GM19238 (cell line): ENCODE measurements around the gene OR52E4.

Experiments used
- DNase-seq: peaks from one replicate; pipeline ENCODE4 v3.0.0; 2011; ENCODE audit warnings: low spot score; ENCODE audit not compliant: insufficient read length

OR52E4 gene

DNA sequence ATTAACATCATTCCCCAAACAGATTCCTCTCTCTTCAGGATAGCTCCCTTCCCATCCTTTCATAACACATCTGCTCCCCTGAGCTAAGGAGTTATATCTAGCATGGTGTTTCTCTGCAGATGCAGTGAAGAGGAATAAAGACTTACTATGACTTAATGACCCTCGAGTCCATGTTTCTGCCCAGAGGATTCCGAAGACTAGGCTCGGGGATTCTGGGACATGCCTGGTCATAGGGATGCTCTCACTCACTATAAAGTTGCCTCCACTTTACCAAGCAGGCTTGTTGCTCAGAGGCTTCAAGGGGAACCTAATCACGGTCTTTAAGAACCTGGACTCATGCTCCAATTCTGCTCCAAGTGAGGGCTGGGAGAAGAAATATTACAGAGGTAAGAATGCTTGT, at the start of gene OR52E4:
Gene OR52E4 (plus strand): TSS at position 301 of the 400 bp plus-strand sequence. CDS start 3,664 bp downstream, outside the sequence.
- no peak for DNase-seq

DNA sequence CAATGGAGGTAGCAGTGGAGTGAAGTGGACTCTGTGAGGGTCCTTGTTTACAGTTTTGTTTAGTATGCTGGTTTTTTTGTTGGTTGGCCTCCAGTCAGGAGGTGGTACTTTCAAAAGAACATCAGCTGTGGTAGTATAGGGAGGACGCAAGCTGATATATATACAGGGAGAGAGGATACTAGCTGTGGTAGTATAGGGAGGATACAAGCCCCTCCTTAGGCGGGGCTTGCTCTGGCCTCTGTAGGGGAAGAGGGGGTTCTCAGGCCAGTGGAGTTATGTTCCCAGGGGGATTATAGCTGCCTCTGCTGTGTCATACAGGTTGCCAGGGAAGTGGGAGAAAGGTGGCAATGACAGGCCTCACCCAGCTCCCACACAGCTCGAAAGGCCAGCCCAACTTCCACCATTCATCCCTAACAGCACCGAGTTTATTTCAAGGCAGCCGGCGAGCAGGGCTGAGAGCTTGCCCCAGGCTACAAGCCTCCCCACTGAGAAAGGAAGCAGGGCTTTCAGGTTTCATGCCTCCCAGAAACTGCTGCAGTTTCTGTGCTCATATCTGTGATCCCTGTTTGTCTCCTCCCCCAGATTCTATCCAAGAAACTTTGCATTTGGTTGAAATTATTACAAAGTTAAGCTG, 49.1 kb upstream of the OR52E4 start:
- no peak for DNase-seq

DNA sequence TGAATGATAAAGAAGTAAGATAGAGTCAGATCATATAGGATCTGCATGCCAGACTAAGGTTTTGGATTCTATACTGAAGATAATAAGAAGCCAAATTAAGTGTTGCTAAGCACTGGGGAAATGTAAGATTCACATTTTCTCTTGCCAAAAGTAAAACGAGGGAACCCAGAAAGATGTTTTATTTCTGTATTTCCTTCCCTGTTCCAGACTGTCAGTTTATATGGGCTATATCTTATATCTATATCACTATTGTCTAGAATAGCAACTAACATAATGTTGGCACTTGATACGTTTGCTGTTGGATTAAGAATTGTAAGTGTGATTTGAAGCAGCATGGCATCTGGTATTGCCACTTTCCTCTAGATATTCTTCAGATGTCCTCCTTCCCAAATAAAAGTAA, 47.0 kb upstream of the OR52E4 start:
- no peak for DNase-seq

DNA sequence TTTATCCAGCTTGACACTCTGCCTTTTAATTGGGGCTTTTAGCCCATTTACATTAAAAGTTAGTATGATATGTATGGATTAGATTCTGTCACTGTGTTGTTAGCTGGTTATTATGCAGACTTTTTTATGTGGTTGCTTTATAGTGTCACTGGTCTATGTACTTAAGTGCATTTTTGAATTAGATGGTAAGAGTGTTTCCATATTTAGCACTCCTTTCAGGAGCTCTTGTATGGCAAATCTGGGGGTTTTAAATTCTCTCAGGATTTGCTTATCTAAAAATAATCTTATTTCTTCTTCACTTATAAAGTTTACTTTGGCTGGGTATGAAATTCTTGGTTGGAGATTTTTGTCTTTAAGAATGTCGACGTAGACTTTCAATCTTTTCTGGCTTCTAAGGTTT, 42.7 kb upstream of the OR52E4 start:
- DNase-seq: no peak

DNA sequence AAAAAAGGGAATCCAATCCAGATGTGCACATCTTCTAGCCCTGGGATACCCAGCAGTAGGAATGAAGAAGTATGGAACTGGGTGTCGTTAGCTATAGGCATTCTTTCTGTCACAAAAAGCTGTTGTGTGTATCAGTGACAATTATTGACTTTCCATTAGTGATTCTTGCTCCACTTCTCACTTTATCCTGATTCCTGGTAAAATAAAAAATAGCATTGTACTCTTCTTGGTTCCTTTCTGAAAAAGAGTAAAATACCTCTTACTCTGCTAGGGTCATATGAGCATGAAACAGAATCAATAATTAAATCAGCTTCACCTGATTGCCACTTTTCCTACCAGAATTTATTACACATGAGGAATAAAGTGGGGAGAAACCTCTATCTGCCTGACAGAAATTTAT, 38.6 kb upstream of the OR52E4 start, which contains the start of gene OR52E6:
Gene OR52E6 (minus strand): TSS at position 101 of the 400 bp plus-strand sequence. CDS start 0 bp downstream, at position 101.
- DNase-seq: no peak

DNA sequence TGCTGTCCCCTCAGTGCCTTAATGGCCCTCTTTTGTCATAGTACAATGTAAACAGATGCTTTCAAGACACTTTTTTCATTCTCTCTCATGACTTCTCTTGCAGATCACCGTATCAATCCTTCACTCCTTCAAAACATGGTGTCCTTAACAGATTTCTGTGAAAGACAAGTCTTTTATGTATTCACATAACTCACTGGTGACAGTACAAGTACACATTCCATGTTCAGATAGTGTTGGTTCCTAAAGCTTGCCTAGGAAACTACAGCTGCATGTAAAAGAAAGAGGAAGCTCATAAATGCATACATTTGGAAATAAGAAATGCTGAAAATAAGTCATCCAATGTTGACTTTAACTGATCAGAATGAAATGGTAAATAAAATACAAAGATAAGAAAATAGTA, 33.7 kb upstream of the OR52E4 start:
- DNase-seq: no peak

DNA sequence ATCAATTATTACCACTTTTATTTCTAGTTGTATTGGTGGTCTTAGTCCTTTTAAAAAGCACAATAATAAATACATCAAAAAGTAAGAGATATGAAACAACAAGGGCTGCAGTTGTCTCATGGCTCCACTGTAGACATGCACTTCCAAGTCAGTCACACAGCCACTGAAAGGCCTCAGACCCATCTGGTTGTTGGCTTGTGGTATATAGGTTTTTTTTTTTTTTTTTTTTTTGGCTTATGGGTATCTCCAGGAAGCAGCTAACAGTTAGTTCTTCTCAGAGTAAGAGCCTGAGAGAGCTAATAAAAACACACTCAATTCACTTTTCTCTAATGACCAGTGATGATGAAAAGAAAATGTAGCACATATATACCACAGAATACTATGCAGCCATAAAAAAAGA, 32.7 kb upstream of the OR52E4 start:
- no peak for DNase-seq

DNA sequence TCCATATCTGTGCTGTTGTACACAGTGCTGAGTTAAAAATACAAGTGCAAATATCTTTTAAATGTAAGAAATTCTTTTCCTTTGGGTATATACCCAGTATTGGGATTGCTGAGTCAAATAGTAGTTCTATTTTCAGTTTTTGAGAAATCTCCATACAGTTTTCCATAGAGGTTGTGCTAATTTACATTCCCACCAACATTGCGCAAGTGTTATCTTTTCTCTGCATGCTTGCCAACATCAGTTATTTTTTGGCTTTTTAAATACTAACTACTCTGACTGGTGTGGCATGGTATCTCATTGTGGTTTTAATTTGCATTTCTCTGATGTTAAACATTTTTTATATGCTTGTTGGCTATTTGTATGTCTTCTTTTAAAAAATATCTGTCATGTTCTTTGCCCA, 29.4 kb upstream of the OR52E4 start:
- no peak for DNase-seq

DNA sequence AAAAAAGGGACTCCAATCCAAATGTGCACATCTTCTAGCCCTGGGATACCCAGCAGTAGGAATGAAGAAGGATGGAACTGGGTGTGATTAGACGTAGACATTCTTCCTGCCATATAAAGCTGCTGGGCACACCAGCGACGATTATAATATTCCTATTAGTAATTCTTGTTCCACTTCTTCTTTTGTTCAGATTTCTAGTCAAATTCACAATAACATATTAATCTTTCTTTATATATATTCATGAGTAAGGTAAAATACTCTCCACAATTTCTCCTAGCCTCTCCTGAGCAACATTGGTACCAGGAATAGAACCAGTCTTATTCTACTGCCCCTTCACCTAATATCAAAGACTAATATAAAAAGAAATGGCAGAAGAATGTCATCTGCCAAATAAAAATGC, 22.8 kb upstream of the OR52E4 start, which contains the start of gene OR52E8:
Gene OR52E8 (minus strand): TSS at position 101 of the 400 bp plus-strand sequence. CDS start 0 bp downstream, at position 101.
- no peak for DNase-seq

DNA sequence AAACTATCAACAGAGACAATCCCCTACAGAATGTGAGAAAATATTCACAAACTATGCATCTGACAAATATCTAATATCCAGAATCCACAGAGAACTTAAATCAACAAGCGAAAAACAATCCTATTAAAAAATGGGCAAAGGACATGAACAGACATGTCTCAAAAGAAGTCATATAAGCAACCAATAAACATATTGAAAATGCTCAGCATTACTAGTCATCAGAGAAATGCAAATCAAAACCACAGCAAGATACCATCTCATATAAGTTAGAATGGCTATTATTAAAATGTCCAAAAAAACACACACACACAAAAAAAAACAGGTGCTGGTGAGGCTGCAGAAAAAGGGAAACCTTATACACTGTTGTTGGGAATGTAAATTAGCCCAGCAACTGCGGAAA, 14.6 kb upstream of the OR52E4 start:
- no peak for DNase-seq

DNA sequence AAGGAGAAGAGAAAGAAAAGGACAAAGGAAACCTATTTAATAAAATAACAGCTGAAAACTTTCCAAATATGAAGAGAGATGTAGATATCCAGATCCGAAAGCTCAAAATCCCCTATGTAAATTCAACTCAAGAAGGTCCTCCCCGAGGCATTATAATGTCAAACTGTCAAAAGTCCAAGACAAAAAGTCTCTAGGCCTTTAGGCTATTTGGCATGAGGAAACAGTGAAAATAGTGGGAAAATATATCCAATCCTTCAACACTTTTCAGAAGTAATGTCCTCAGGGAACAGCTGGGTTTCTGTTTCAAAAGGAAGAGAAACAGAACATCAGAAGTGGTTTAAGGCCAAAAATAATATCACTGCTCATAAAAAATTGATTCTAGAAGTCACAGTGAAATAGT, 1.9 kb upstream of the OR52E4 start:
- no peak for DNase-seq

DNA sequence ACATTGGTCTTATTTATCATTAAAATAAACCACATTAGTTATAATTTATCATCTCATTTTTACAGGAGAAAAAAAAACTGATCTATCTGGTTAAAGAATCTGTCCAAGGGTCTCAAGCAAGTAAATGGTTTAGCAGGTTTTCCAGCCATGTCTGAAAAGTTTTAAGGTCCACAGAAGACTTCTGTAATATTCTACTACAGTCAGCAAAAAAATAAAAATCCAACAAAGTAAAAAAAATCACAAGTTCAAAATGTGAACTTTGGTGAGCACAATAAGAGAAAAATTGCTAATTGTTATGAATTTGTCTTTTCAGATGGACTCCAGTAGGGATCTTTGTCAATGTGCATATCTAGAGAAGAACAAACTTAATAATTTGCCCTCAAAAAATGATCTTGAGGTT, 1.3 kb downstream of the OR52E4 start:
- no peak for DNase-seq

DNA sequence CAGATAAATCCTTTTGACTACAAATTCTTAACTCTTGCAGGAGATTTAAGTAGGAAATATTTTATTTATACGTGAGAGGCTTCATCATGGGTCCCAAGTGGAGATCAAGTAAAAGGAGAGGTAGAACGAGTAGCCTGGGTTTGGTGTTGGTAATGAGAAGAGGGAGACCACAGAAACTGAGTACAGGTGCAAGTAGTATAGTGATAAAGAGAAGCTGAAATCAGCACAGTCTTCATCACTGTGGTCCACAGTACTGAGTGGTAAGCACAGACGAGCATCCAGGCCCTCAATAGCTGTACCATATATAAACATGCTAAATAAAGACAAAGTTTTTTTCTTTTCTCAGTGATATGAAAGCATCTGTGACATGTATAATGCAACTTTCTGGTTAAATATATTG, 6.7 kb downstream of the OR52E4 start:
- DNase-seq: no peak

DNA sequence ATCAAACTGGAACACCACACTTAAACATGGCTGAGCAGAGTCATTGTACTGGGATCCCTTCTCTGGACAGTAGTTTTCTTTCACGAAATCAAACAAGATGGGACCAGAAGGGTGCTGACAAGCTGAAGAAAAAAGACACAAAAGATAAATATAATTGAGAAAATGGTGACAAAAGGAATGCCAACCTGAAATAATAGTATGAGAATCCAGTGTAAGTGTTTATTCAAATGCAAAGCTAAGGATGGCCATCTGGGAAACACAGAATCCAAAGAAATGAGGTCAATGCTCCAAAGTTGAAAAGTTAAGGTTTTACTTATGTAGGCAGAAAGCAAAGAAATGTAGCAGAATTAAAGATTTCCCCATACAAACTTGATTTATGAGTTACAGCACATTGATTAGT, 7.2 kb downstream of the OR52E4 start:
- DNase-seq: no peak

DNA sequence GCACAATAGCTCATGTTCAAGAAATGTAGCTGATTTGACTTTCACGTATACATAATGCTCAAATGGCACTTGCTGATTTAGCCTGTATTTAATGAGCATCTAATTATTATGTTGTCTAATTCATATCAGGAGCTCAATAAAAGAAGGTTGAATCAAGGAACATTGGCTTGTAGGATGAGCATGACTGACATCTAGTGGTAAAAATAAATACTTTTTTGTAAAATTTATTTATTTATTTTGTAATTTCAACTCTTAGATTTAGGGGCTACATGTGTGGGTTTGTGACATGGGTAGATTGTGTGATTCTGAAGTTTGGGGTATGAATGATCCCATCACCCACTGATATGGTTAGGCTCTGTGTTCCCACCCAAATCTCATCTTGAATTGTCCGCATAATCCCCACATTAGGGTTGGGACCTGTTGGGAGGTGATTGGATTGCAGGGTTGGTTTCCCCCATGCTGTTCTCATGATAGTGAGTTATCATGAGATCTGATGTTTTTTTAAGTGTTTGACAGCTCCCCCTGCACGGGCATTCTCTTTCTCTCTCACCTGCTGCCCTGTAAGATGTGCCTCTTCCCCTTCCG, 10.9 kb downstream of the OR52E4 start:
- DNase-seq: no peak

DNA sequence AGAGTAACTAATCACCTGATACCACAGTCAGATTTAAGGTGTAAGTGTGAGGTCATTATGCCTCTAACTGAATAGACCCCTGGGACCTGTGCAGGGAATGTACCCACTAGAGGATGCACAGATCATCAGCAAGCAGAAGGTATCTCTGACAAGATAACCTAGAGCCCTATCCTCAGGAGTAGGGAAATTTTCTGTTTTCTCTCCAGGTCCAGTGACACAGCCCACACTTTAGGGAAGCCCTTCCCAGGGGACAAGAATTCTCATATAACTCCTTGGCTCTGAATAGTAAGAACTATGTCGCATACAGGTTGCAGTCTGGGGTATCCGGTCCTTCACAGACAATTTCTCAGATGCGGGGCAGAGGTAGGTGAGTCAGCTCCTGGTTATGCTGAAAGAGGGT, 12.5 kb downstream of the OR52E4 start, which contains the start of gene OR52E5:
Gene OR52E5 (plus strand): TSS at position 301 of the 400 bp plus-strand sequence. CDS start 7,569 bp downstream, outside the sequence.
- no peak for DNase-seq

DNA sequence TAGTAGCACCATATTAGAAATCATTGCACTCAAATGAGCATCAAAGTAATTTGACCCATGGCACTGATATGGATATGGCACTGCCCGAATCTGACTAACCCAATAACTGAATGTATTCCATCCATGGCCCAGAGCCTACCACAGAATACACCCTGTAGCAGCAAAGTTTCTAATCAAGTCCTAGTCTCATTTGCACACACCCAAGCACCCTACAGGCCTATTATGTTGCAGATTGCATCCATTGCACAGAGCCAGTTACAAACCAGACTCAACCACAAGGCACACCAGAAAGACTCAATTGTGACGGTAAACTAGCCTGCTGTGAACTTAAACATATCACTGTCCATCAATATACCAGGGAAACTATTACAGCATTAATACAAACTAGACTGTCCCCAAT, 19.1 kb downstream of the OR52E4 start:
- no peak for DNase-seq

DNA sequence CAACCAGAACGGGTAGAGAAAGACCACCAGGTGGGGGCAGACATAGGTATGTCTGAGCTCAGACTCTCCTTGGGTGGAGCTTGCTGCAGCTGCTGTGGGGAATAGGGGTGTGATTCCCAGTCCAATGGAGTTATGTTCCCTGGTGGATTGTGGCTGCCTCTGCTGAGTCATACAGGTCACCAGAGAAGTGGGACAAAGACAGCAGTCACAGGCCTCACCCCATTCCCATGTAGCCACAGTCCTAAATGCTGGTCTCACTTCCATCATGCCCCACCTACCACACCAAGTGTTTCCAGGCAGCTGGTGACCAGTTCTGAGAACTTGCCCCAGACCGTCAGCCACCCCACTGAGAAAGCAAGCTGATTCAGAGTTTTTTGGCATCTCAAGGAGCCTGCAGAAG, 30.1 kb downstream of the OR52E4 start:
- DNase-seq: no peak

DNA sequence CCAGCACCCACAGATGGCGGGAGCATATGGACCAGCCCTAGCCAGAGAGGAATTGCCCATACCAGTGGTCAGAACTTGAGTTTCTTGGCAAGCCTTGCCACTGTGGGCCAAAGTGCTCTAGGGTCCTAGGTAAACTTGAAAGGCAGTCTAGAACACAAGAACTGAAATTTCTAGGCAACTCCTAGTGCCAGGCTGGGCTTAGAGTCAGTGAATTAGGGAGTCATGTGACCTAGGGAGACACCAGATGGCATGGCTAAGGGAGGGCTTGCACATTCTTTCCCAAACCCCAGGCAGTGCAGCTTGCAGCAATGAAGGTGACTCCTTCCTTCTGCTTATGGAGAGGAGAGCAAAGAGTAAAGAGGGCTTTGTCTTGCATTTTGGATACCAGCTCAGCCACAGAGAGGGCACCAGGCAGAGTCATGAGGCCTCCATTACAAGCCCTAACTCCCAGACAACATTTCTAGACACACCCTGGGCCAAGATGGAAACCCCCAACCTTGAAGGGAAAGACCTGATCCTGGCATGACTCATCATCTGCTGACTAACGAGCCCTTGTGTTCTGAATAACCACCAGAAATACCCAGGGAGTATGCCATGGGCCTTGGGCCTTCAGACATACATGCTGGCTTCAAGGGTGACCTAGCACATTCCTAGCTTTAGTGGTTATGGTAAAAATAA, 42.5 kb downstream of the OR52E4 start:
- no peak for DNase-seq

DNA sequence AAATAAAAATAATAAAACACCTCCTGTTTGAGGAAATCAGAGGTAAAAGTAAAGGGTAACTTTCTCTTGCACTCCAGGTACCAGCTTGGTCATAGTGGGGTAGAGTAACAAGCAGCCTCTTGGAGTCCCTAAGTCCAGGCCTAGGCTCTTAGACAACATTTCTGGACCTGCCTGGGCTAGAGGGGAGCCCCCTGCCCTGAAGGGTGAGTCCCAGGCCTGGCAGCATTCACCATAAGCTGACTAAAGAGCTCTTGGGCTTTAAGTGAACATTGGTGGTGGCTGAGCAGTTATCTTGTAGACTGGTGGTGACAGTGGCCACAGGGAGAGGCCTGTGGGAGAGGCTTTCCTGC, 43.0 kb downstream of the OR52E4 start:
- no peak for DNase-seq

DNA sequence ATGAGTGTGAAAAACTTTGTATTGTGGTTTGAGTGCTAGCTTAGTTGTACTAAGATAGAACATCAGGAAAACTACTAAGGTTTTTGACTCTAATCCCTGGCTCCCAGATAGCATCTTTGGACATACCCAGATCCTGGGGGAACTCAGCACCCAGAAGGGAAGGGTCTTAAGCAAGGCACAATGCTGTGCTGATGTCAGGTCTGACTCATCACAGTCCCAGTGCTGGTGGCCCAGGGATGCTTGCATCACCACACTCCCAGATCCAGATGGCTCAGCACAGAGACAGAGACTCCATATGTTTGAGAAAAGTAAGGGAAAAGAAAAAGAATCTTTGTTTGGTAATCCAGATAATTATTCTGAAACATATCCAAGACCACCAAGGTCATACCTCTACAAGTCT, 43.4 kb downstream of the OR52E4 start:
- no peak for DNase-seq

DNA sequence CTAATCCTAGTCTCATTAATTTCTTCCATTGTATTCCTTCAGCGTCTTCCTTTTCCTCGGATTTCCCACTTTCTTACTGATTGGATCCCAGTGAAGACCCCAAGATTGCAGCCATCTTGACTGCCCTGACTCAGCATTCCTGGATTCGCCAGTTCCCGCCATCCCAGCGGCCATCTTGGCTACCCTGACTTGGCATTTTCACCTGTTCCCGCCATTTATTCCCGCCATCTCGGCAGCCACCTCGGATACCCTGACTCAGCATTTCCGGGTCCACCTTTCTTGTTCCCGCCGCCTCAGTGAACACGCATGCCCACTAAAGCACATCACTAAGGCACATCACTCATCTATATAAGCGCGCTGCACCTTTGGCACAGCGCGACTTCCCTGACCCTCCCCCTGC, 47.8 kb downstream of the OR52E4 start:
- DNase-seq: no peak

DNA sequence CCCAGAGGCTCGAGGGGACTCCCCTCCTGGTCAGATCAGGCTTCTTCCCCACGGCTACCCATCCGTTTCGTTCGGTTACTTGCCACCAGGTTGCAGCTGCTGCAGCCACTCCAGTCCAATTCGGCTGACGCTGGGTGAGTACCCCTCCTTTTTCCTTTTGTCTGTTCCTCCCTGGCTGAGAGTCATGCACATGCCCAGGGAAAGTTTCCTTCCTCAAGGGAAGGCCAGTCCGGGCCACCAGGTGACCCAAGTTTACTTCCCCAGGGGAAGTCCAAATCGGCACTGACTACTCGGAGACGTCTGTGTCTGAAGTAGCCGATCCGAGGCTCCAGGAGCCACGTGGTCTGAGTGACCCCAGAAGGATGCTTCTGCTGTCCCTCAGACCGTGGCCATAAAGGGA, 48.4 kb downstream of the OR52E4 start:
- DNase-seq: no peak
